Loucy (cell line): ENCODE results near the gene LHFPL5.

Experiments used
- H2AFZ ChIP-seq: fragments of 200-600 bp; sonication (generic); 2 replicates; pipeline ENCODE4 v1.6.0; 2016; ENCODE audit warnings: antibody characterized with exemption, mild to moderate bottlenecking, low read length, moderate library complexity
- H3F3A ChIP-seq: fragments of 200-600 bp; 2 replicates; pipeline ENCODE4 v1.6.0; 2016; ENCODE audit warnings: antibody characterized with exemption, low read depth, mild to moderate bottlenecking
- H3K27me3 ChIP-seq: fragments of 200-600 bp; sonication (generic); 2 replicates; pipeline ENCODE4 v1.6.1; 2014; ENCODE audit warnings: low read length, mild to moderate bottlenecking; ENCODE audit not compliant: insufficient read depth, poor library complexity, severe bottlenecking
- H3K36me3 ChIP-seq: fragments of 200-600 bp; sonication (generic); 2 replicates; pipeline ENCODE4 v1.6.1; 2016; ENCODE audit warnings: low read length; ENCODE audit not compliant: insufficient read depth
- H3K4me1 ChIP-seq: fragments of 200-600 bp; sonication (generic); 2 replicates; pipeline ENCODE4 v1.5.1; 2014; ENCODE audit warnings: low read length, mild to moderate bottlenecking; ENCODE audit not compliant: insufficient read depth, poor library complexity, severe bottlenecking
- H3K4me2 ChIP-seq: fragments of 200-600 bp; sonication (generic); 2 replicates; pipeline ENCODE4 v1.6.0; 2014; ENCODE audit warnings: antibody characterized with exemption, low read length, low read depth, mild to moderate bottlenecking; ENCODE audit not compliant: poor library complexity, severe bottlenecking
- H3K4me3 ChIP-seq: fragments of 200-600 bp; sonication (generic); 2 replicates; pipeline ENCODE4 v1.5.1; 2014; ENCODE audit warnings: low read length, mild to moderate bottlenecking, mixed read lengths; ENCODE audit not compliant: poor library complexity, severe bottlenecking
- H3K79me2 ChIP-seq: fragments of 200-600 bp; sonication (generic); 2 replicates; pipeline ENCODE4 v1.6.1; 2014; ENCODE audit warnings: low read length; ENCODE audit not compliant: insufficient read depth
- H3K9ac ChIP-seq: fragments of 200-600 bp; sonication (generic); 2 replicates; pipeline ENCODE4 v1.6.0; 2014; ENCODE audit warnings: mild to moderate bottlenecking, low read depth, low read length, moderate library complexity; ENCODE audit not compliant: poor library complexity, severe bottlenecking
- H3K9me2 ChIP-seq: fragments of 200-600 bp; sonication (generic); replicated peaks from 2 replicates; pipeline ENCODE4 v1.6.1; 2016; ENCODE audit warnings: low read depth, low read length, mixed read lengths
- H3K9me3 ChIP-seq: fragments of 200-600 bp; sonication (generic); 2 replicates; pipeline ENCODE4 v1.6.1; 2014; ENCODE audit warnings: mild to moderate bottlenecking, antibody characterized with exemption, low read length, low read depth; ENCODE audit not compliant: insufficient read depth
- H4K20me1 ChIP-seq: fragments of 200-600 bp; sonication (generic); 2 replicates; pipeline ENCODE4 v1.6.0; 2014; ENCODE audit warnings: antibody characterized with exemption, low read length, mild to moderate bottlenecking; ENCODE audit not compliant: insufficient read depth, poor library complexity, severe bottlenecking
- CTCF ChIP-seq: fragments of 200-600 bp; sonication (generic); conservative IDR thresholded peaks from 2 replicates; pipeline ENCODE4 v1.5.1; 2014; ENCODE audit warnings: mild to moderate bottlenecking, antibody characterized with exemption, low read length
- EZH2phosphoT487 ChIP-seq: fragments of 200-600 bp; IDR thresholded peaks from 2 replicates; pipeline ENCODE4 v1.6.1; 2018; ENCODE audit warnings: antibody characterized with exemption, mild to moderate bottlenecking, moderate library complexity, borderline replicate concordance

Gene LHFPL5

GRCh38 chr6:35804996-35805736 is at the start of gene LHFPL5:
LHFPL5 (plus strand) TSS chr6:35805352; CDS start chr6:35805671, 319 bp downstream.
- Histone ChIP-seq H2AFZ (no peak within 1 kb of the TSS), H3K4me1 (no peaks in the 10 kb centered on the region), H3K4me2 (peak within 1 kb of the TSS; percentile 49), H3F3A (no peaks in the 10 kb centered on the region), H4K20me1 (no peaks in the 10 kb centered on the region), H3K79me2 (no peaks in the 10 kb centered on the region), H3K9me3 (no peaks in the 10 kb centered on the region), H3K9ac (no peak within 1 kb of the TSS), H3K27me3 (no peaks in the 10 kb centered on the region), H3K9me2 (no peaks in the 10 kb centered on the region), H3K36me3 (no peaks in the 10 kb centered on the region), H3K4me3 (no peak within 1 kb of the TSS)
- TF ChIP-seq EZH2phosphoT487 (no peak), CTCF (no peak)

DNA sequence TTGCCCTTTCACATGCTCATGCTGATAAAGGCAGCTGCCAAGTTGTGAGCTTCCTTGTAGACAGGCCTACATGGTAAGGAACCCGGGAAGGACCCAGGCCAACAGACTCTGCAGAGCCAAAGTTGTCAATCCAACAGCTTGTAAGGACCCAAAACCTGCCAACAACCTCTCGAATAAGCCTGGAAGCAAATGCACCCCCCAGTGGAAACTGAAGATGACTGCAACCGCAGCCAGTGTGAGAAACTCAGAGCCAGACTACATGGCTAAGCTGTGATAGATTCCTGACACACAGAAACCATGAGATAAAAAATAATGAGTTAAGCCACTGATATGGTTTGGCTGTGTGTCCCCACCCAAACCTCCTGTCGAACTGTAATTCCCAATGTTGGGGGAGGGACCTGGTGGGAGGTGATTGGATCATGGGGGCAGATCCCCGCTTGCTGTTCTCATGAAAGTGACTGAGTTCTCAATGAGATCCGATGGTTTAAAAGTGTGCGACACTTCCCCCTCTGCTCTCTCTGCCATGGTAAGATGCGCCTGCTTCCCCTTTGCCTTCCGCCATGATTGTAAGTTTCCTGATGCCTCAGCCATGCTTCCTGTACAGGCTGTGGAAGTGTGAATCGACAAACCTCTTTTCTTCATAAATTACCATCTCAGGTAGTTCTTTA is 47.6 kb upstream of the LHFPL5 start:
- H3K36me3 ChIP-seq = no peaks in the 10 kb centered on the region
- H2AFZ ChIP-seq = peak overlapping the region; percentile 29; the same call in 1 of the 2 replicates
- H3F3A ChIP-seq = no peaks in the 10 kb centered on the region
- no peaks in the 10 kb centered on the region for H3K4me1 ChIP-seq
- no peaks in the 10 kb centered on the region for H4K20me1 ChIP-seq
- H3K9me3 ChIP-seq = no peaks in the 10 kb centered on the region
- H3K79me2 ChIP-seq = no peaks in the 10 kb centered on the region
- TF ChIP-seq CTCF (peak; percentile 68), EZH2phosphoT487 (no peak)
- H3K9me2 ChIP-seq = no peaks in the 10 kb centered on the region
- no peak overlapping the region for H3K9ac ChIP-seq
- no peak overlapping the region for H3K4me3 ChIP-seq
- no peaks in the 10 kb centered on the region for H3K27me3 ChIP-seq
- H3K4me2 ChIP-seq = no peak overlapping the region

GRCh38 chr6:35759426-35759825 is 45.7 kb upstream of the LHFPL5 start:
- TF ChIP-seq CTCF (no peak), EZH2phosphoT487 (no peak)
- H3K4me2 ChIP-seq = no peak overlapping the region
- no peaks in the 10 kb centered on the region for H3K36me3 ChIP-seq

More at GRCh38 chr6:35759426-35759825, 45.7 kb upstream of the LHFPL5 start:
- H3K9me3 ChIP-seq = no peaks in the 10 kb centered on the region
- no peak overlapping the region for H2AFZ ChIP-seq
- H3K9ac ChIP-seq = no peak overlapping the region
- H3K79me2 ChIP-seq = no peaks in the 10 kb centered on the region
- no peaks in the 10 kb centered on the region for H3F3A ChIP-seq
- no peaks in the 10 kb centered on the region for H3K9me2 ChIP-seq
- H3K4me3 ChIP-seq = no peak overlapping the region
- no peaks in the 10 kb centered on the region for H3K27me3 ChIP-seq
- no peaks in the 10 kb centered on the region for H3K4me1 ChIP-seq
- no peaks in the 10 kb centered on the region for H4K20me1 ChIP-seq
